HG03039 (cell line): ENCODE results near the gene FJX1.

ENCODE experiments used
- ATAC-seq: cut with Tn5 transposase; IDR thresholded peaks from one replicate; pipeline ENCODE4 v1.9.1; 2021; ENCODE audit warnings: mild to moderate bottlenecking, moderate library complexity; ENCODE audit not compliant: unreplicated experiment

FJX1 gene

DNA sequence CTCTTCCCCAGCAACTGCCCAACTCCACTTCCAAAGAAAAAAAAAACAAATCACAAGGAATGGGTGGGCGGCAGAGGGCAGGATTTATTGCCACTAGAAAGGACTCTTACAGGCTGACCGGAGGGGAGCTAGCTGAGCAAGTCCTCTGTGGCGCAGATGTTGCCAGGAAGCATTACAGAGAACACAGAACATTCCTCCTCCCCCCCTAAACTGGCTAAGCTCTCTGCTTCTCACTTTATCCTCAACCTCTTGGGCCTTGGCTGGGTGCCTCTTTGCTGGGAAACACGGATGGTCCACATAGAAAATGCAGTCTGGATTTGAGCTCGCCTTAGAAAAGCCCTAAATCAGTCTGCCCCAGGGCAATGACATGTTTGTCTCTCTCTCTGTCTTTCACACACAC, 12.6 kb upstream of the FJX1 start:
- ATAC-seq = no peak

- no peak for ATAC-seq
Measured at GRCh38 chr11:35606206-35606605, 12.1 kb upstream of the FJX1 start.

GRCh38 chr11:35608502-35608901, 9.8 kb upstream of the FJX1 start:
- no peak for ATAC-seq

DNA sequence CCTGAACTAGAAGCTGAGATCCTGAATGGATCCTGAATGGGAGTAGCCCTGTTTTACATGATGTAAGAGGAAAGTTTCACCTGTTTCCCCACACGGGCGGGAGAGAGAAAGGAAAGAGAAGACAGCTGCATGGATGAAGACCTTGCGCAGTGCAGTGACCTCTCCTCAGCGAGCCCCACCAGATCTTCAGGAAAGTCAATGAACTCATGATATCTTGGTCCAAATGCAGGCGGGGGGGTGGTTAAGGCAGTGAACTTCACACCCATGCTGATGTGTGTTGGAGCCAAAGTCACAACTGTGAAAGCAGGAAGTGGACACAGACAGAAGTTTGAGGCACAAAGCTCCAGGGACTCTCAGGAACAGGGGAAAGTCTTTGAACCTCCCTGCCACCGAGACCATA, 8.6 kb upstream of the FJX1 start:
- no peak for ATAC-seq

- no peak for ATAC-seq
Measured at GRCh38 chr11:35610631-35611030, 7.6 kb upstream of the FJX1 start.

GRCh38 chr11:35611741-35612140, 6.5 kb upstream of the FJX1 start:
- no peak for ATAC-seq

DNA sequence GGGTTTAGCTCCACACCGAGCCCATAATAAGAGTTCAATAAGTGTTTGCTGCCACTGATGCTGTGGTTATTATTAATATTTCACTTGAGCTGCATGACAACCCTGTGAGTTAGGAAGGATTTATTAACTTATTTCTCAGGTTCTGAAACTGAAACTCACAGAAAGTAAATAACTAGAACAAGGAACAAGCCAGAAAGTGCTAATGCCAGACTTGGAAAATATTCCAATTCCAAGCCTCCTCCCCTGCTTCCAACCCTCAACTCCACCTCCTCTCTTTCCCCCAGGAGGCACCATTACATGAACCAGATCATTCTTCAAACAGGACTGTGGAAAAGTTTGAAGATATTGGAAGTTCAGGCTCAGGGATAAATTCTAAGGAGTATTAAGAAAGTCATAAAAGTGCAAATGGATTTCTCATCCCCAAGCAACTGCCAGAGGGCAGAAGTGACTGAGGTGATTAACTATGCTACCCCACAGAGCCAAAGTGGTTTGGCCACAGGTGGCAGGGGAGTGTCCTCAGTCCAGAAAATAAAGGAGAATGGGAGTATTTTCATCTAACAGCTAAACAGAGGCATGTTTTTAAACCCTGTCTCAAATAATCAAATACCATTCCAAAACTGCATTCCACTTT, 3.2 kb upstream of the FJX1 start:
- ATAC-seq = no peak

GRCh38 chr11:35615921-35616900, 2.0 kb upstream of the FJX1 start:
- no peak for ATAC-seq

GRCh38 chr11:35617316-35617686, 959 bp upstream of the FJX1 start:
- ATAC-seq = no peak

- no peak for ATAC-seq
Measured at GRCh38 chr11:35618497-35619115, 346 bp downstream of the FJX1 start.

GRCh38 chr11:35619116-35619854, 1.0 kb downstream of the FJX1 start:
- no peak for ATAC-seq

GRCh38 chr11:35619855-35620640, 1.8 kb downstream of the FJX1 start:
- no peak for ATAC-seq

GRCh38 chr11:35620795-35621194, 2.5 kb downstream of the FJX1 start:
- ATAC-seq = no peak

DNA sequence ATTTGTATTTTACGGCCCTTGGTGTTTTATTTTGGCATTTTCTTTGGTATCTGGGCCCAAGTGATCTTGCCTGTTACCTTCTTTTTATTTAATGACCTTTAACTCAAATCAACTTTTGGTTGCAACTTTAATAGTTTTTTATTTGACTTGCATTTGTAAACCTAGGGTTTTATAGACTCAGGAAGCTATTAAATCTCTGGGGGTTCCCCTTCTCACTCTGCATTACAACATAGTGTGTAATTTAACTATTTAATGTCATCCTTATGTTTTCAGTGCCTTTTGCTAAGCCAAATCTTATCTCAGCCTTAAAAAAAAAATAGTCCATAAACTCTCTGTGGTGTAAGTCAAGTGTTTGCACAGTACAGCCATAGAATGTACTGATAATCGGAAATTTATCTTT, 3.4 kb downstream of the FJX1 start:
- no peak for ATAC-seq

- no peak for ATAC-seq
Measured at GRCh38 chr11:35622070-35622469, 3.8 kb downstream of the FJX1 start.

GRCh38 chr11:35623621-35624168, 5.4 kb downstream of the FJX1 start:
- no peak for ATAC-seq

DNA sequence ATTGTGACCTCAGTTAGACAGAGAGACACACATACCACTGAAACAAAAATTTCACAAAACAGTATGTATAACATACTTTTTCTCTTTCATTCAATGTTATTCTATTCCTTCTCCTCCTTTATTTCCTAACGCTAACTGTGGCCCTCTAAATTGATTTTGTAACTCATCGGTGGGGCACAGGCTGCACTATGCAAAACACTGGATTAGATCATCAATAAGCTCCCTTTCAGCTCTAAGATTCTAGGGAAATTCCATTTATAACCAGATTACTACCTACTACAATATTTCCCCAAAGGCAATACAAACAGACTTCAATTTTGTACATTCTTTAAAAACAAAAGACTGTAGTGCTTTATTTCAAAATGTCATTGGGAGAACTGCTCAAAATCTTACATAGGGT, 6.1 kb downstream of the FJX1 start:
- ATAC-seq = no peak

- ATAC-seq = no peak
Measured at GRCh38 chr11:35624781-35625180, 6.5 kb downstream of the FJX1 start.

GRCh38 chr11:35626501-35626900, 8.2 kb downstream of the FJX1 start:
- no peak for ATAC-seq

GRCh38 chr11:35629511-35629910, 11.3 kb downstream of the FJX1 start:
- no peak for ATAC-seq
